ENCODE measurements around the gene CACNB4.

The CACNB4 gene

DNA sequence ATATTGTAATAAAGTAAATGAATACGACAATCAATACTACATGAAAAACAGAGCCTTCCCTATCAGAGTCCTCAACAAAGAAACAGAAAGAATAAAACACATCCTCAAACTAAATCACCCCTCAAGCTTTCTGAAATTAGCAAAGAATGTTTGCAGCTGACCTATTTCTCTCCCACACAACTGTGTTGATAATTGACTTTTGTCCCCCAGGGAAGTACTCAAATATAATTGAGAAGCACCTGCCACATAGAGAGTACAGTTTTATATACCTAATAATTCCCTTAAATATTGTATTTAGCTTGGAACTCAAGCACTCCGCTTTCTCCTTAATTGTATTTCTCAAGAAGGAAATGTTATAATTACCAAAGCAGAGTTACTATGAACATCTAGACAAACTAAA, 12.6 kb downstream of the CACNB4 start:
- no peak for DNase-seq

GRCh38 chr2:152084076-152084475, 14.8 kb downstream of the CACNB4 start:
- no peak for DNase-seq

- DNase-seq, result no peak
Measured at GRCh38 chr2:152083202-152083875, 15.5 kb downstream of the CACNB4 start.

- no peak for DNase-seq
Measured at GRCh38 chr2:152078662-152079061, 20.2 kb downstream of the CACNB4 start.

DNA sequence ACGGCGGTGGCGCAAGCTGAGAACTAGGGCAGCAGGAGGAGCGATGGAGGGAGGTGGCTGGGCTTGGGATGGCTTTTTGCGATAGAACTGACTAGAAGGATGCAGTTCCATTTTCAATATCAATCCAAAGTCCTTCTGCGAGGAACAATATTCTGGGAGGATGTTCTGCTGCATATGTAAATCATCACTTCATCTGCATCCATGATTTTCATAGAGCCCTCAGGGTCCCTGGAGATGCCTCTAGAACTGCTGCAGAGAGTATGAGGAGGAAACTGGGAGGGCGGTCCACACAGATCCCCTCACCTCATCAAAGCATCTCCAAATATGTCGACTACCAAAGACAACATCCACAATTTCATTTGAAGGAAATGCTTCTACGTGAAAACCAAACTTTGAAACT, 20.8 kb downstream of the CACNB4 start:
- no peak for DNase-seq

DNA sequence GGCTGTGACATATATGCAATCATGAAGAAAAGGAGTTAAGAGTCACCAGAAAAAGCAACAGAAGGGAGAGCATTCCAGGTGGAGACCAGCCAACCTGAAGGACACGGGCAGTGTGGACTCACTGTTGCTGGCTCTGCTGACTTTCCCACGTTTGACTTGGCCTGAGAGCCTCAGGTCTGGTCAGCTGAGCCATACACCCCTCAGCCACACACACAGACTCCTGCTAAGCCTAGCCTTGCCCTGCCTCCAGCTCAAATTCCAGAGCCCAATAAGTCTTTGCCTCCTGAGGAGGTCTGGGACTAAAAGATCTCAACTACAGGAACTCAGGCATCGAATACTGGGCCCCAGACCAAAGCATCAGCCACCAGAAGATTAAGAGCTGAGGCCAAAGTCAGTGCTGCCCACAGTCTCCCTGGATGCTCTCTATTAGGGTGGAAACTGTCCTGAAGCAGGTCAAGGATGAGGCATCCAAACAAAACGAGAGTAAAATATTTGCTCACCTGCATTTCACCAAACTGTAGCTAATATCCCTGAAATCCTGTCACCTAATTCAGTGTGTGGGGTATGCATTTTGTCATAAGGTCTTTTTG, 23.3 kb downstream of the CACNB4 start:
- DNase-seq, result no peak

DNA sequence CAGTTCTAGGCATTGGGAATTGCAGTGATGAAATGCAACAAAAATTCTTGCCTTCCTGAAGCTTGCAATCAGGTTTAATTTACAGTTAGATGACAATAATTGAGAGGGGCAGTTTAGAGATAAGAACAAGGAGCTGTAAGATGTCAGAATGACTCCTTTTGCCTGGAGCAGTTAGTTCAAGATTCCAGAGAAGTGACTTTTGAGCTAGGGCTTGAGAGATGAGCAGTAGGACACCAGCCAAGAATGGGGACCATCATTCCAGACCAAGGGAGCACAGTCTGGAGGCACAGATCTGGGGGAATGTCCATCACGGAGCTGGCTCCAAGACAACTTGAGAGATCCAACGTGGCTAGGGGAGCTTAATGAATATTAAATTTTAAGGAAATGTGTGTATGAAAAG, 26.8 kb downstream of the CACNB4 start:
- no peak for DNase-seq

- DNase-seq, result no peak
Measured at GRCh38 chr2:152071518-152071917, 27.3 kb downstream of the CACNB4 start.

- no peak for DNase-seq
Measured at GRCh38 chr2:152071092-152071491, 27.8 kb downstream of the CACNB4 start.

DNA sequence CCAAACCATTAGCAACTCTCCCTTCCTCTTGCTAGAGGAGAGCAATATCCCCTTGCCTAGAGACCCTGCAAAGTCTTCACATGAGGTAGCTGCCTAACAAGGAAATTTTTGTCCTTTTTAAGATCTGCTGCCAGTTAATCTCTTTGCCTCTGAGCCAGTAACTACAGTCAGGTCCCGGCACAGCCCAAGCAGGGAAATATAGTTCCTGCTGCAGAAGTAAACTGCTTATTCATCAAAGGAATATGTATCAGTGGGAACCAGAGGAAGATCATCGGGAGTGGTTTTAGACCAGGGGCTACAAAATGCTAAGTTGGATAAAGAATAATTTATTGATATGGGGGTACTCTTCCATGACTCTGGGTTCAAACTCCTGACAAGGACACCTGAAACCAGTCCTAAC, 30.6 kb downstream of the CACNB4 start:
- DNase-seq, result no peak

GRCh38 chr2:152067823-152068222, 31.0 kb downstream of the CACNB4 start:
- DNase-seq, result no peak

DNA sequence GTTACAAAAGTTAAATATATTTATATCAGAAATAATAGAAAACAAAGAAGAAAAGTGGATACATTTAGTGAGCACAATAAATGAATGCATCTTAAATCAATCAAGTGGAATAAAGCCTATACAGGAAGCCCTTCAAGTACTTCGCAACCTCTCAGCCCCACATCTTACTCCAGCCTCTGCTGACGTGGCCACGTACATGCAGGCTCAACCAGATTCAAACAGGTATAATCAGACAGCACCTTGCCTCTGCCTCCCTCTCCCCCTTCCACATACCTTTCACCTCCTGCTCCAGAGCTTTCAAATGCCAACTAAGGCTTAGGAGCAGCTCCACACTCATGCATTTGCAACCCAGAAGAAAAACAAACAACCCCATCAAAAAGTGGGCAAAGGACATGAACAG, 32.9 kb downstream of the CACNB4 start:
- DNase-seq, result no peak

DNA sequence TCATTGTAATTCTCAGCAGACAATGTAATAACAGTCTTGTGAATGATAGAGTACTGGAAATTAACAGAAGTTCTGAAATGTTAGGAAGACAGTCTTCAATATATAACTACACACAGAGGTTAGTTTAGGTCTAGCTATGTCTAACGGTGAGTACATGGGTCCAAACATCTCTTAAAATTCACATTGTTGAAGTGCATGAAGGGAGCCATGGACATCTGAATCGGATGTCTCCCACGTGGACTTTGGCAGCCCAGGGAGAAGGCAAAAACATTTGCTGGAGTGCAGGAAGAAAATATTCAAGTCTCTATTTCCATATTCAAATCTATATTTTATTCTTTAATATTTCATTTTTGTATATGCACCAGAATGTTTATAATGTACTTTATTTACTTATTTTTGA, 34.8 kb downstream of the CACNB4 start:
- DNase-seq, result no peak

- DNase-seq, result no peak
Measured at GRCh38 chr2:152063325-152063924, 35.4 kb downstream of the CACNB4 start.

GRCh38 chr2:152062125-152063091, 36.4 kb downstream of the CACNB4 start:
- DNase-seq, result no peak

DNA sequence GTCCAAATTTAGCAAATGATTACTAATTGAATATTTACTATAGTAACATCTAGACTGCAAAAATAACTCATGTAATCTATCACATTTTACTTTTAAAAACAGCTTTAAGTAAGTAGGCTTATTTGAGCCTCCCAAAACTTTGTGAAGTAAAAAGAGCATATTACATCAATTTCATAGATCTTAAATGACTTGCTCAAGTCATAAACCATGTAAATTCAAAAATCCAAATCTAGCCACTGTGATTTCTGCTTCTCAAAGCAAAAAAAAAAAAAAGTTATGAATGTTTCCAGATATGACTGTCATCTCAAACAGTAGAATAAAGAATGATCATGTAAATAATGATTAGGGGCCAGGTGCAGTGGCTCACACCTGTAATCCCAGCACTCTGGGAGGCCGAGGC, 37.5 kb downstream of the CACNB4 start:
- no peak for DNase-seq

GRCh38 chr2:152058655-152059054, 40.2 kb downstream of the CACNB4 start:
- DNase-seq, result no peak

DNA sequence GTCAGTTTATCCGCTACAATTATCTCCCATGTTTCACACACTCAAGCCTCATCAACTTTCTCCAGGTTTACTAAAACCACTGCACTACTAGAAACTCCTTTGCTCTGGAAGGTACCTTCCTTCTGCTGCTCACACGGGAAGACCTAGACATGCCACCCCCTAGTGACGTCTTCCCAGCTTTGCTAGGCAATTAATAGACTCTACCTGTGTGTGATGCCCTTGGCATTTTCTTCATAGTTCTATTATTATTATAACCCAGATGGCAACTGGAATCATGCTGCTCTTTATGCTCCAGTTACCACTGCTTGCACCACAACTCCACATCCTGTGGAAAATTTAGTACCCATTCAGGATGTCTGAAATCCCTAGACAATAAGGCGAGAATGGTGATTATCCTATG, 42.4 kb downstream of the CACNB4 start:
- DNase-seq, result no peak

DNA sequence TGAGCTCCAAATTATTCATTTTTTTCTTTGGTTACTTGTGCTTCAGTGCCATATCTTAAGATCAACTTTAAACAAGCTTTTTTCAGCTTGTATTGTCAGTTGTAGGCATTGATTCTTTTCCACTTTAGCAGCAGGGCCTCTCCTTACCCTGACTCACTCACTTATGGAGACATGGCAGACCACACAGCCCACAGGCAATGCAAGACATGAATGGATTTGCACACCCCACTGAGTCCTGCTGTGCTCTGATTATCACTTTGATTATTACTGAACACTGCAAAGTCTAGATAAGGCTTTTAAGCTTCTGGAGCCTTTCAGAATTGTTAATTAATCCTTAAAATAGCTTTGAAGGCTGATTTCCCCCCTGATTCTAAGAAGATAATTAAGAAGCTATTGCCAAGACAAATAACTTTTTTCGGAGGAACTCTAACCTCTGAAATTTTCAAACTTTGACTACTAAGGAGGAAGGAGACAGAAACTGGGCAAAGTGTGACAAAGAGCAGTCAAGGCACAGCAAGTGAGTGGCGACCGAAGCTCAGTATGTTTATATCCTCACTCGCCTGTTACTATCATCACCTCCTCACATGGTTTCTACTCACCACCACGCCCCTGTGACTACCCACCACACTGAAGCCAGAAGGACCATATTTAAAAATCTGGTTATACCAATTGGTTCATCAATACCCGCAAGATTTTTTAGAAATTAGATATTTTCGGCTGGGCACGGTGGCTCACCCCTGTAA, 43.3 kb downstream of the CACNB4 start:
- DNase-seq, result no peak

DNA sequence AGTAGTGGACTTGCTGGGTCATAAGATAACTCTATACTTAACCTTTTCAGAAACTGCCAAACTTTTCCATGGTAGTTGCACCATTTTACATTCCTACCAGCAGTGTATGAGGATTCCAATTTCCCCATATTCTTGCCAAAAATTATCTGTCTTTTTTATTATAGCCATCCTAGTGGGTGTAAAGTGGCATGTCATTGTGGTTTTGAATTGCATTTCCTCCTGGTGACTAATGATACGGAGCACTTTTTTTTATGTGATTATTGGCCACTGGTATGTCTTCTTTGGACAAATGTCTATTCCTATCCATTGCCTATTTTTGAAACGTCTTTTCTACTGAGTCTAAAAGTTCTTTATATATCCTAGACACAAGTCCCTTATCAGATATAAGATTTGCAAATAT, 44.3 kb downstream of the CACNB4 start:
- DNase-seq, result no peak

DNA sequence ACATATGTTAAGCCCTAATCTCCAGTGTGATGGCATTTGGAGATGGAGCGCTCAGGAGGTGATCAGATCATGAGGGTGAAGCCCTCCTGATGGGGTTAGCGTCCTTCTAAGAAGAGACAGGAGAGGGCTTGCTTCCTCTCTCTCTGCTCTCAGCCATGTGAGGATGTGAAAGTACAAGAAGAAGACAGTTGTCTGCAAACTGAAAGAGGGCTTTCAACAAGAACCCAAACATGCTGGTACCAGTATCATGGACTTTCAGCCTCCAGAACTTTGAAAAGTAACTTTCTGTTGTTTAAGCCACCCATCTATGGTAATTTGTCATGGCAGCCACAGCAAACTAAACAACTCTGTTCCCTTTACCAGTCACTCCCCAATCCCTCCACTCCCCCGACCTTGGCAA, 47.4 kb downstream of the CACNB4 start:
- no peak for DNase-seq

DNA sequence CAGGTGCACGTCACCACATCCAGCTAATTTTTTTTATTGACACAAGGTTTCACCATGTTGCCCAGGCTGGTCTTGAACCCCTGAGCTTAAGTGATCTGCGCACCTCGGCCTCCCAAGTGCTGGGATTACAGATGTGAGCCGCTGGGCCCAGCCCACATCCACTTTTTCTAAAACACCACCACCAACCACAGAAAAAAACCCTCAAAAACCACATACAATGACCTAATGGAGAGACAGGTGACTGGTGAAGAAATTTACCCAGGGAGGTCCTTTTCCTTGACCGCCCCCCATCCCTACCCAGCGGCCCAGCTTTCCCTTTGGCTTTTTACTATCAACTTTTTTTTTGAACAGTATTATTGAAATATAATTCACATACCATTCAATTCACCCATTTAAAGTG, 47.9 kb downstream of the CACNB4 start:
- DNase-seq, result no peak

DNA sequence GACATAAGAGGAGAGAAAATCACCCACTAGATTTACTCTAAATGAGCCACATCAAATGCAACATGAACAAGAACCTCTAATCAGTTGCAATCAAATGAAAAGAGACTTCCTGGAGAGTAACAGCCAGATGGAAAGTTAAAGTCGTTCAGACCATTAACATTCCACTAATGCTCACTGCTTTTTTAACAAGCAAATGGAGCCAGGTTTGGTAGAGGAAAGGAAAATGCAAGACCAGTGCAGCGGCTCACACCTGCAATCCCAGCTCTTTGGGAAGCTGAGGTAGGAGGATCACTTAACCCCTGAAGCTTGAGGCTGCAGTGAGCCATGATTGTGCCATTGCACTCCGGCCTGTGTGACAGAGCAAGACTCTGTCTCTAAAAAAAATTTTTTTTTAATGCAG, 48.5 kb downstream of the CACNB4 start:
- no peak for DNase-seq
